BLaER1 treated with 17β-estradiol and CSF1 and Interleukin-3, amounts not matched to agents 10 nM and 100 nM (cell line): Measurements from ENCODE around the gene CCL22.
A peak's percentile ranks its signal among the peaks of the same experiment; 100 is the strongest.
"Not testable (repeated sequence)": the region's sequence is repeated elsewhere in the genome, so short reads cannot be mapped to it uniquely, and the experiment has no call there.

Source experiments
- H3K27ac ChIP-seq, 11 experiments: shearing (Covaris generic); formaldehyde crosslinking; 2 replicates each; pipeline ENCODE4 v1.8.1; 2022
- H3K27me3 ChIP-seq, 11 experiments: shearing (Covaris generic); formaldehyde crosslinking; 2 replicates each; pipeline ENCODE4 v1.8.1; 2022
- H3K36me3 ChIP-seq, 11 experiments: shearing (Covaris generic); formaldehyde crosslinking; 2 replicates each; pipeline ENCODE4 v1.8.1; 2022
- H3K4me1 ChIP-seq, 10 experiments: shearing (Covaris generic); formaldehyde crosslinking; 2 replicates each; pipeline ENCODE4 v1.8.1; 2022
- H3K4me2 ChIP-seq, 11 experiments: shearing (Covaris generic); formaldehyde crosslinking; 2 replicates each; pipeline ENCODE4 v1.8.1; 2022
- H3K4me3 ChIP-seq, 10 experiments: shearing (Covaris generic); formaldehyde crosslinking; 2 replicates each; pipeline ENCODE4 v1.8.1; 2022
- H3K9ac ChIP-seq, 11 experiments: shearing (Covaris generic); formaldehyde crosslinking; 2 replicates each; pipeline ENCODE4 v1.8.1; 2022
- H3K9me3 ChIP-seq, 11 experiments: shearing (Covaris generic); formaldehyde crosslinking; replicated peaks in 1 of 11; 2 replicates each; pipeline ENCODE4 v1.8.1; 2022
- H4K20me1 ChIP-seq, 11 experiments: shearing (Covaris generic); formaldehyde crosslinking; 2 replicates each; pipeline ENCODE4 v1.8.1; 2022
- Cebpa-rat ChIP-seq, 11 experiments: shearing (Covaris generic); IDR thresholded peaks; 2 replicates each; pipeline ENCODE4 v1.8.1; 2022

Gene CCL22

DNA sequence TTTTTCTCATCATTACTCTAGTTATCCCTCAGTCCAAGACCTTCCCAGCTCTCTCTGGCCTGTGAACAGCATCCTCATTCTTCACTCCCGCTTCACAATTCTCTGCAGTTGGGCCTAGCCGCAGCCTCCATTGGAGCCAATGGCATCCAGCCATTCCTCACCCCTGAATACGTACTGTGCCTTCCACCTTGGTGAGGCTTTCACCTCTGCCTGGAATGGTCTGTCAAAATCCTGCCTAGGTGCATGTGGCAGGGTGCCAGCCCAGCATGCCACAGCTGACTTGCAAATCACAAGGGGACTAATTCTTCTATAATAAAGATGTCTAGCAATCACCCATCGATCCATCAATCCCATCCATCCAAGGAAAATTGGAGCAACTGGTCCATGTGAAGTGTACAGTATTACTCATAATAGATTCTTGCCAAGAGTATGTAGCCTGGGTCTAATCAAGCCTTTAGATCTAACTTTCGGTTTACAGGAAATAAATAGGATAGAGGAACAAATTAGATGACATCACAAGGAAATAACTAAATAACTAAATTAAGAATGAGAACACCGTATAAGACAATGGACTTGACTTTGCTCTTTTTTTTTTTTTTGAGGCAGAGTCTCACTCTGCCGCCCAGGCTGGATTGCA lies 8.7 kb downstream of the CCL22 start:
- peaks cover 0 to 12% (median under 1%) of the 10 kb centered on the region in 10 experiments; a peak in 8 of 20 replicates for H3K4me1 ChIP-seq
- H3K36me3 ChIP-seq = no peaks in the 10 kb centered on the region
- no peak overlapping the region for H3K27ac ChIP-seq

DNA sequence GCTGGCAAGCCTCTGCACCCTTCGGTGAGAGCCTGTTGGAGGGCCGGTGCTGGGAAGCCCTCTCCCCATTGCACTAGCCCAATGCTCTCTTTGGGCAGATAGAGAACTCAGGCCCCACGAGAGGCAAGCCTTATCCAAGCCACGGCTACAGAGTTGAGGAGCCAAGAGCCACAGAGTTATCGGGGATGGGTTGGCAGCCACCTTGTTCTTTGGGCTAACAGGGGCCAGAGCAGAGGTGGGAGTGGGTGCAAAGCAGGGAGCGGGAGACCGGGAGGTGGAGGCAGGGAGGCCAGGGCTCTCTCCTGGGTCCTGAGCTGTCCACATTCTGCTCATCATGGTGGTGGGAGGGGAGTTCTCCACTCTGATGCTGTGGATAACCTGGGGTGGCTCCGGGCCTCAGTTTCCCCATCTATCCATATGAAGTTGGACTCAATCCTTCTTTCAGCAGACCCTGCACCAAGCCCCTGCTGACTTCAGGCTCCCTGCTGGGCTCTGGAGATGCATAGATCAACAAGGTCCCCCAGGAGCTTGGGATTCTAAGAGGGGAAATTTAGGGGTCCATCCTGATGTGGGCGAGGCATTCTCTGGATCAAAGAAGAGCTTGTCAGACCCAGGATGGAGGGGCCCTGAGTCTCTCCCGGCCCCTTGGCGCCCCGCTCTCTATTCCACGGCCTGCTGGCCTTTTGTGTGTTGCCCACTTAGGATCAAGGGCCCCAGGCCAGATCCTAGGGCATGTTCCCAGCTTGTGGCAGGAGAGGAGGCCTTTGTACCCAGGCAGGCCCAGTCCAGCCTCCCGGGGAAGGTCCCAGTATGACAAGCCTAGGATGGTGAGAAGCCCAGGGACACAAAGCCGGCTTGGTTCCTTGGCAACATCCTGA lies 13.2 kb downstream of the CCL22 start:
- H3K4me3 ChIP-seq = no peak overlapping the region
- no peaks in the 10 kb centered on the region for H3K36me3 ChIP-seq
- TF ChIP-seq Cebpa-rat (IDR thresholded peaks at IDR 0.05) = no peak
- H3K9ac ChIP-seq = no peak overlapping the region
- H3K4me2 ChIP-seq = no peak overlapping the region
- H3K9me3 ChIP-seq = no peaks in the 10 kb centered on the region
- H3K27ac ChIP-seq = no peak overlapping the region
- H3K4me1 ChIP-seq = peaks cover 0 to 10% (median 4%) of the 10 kb centered on the region in 10 experiments; a peak in 10 of 20 replicates
- no peaks in the 10 kb centered on the region; a peak in 1 of 22 replicates for H4K20me1 ChIP-seq
- H3K27me3 ChIP-seq = no peaks in the 10 kb centered on the region

More for the DNA sequence above, 8.7 kb downstream of the CCL22 start:
- no peak overlapping the region for H3K4me2 ChIP-seq
- H3K27me3 ChIP-seq = no peaks in the 10 kb centered on the region
- H4K20me1 ChIP-seq = no peaks in the 10 kb centered on the region
- H3K4me3 ChIP-seq = no peak overlapping the region
- H3K9ac ChIP-seq = no peak overlapping the region
- no peaks in the 10 kb centered on the region for H3K9me3 ChIP-seq
- TF ChIP-seq Cebpa-rat (IDR thresholded peaks at IDR 0.05) = no peak

DNA sequence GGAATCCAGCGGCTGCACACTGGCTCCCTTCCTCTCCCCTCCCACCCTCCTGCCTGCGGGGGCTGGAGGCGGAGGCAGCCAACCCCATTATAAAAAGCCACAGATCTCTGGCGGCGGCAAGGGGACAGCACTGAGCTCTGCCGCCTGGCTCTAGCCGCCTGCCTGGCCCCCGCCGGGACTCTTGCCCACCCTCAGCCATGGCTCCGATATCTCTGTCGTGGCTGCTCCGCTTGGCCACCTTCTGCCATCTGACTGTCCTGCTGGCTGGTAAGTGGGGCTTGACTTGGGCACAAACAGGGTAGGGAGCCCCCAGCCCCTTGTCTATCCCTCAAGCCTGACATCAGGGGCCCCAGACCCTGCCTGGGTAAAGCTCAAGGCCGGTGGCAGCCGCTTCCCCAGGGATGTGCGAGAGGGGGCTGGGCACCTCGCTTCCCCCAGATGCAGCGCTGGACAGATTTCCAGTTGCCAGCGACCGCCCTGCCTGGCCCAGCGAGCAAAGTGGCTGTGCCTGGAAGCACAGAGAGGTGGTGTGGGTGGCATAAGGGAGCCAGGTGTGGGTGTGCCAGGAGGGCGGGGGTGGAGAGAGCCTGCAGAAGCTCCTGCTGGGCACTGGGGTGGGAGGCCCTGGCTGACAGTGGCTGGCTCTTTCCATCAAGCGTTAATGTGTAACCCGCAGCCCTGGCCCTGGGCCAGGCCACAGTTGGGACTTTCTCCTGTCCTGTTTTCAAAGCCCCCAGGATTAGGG lies 14.0 kb downstream of the CCL22 start, which contains the start of gene CX3CL1:
Gene CX3CL1, plus strand, starts transcription at position 119 of the 745 bp plus-strand sequence. Its CDS starts 79 bp downstream, at position 198.
- Histone ChIP-seq H3K27me3 (no peaks in the 10 kb centered on the region), H3K4me2 (peak within 1 kb of the TSS in 4 of 11 experiments; percentile 12 to 27 (median 16); a peak in 5 of 22 replicates), H3K9me3 (no peaks in the 10 kb centered on the region), H3K9ac (no peak within 1 kb of the TSS), H3K27ac (no peak within 1 kb of the TSS), H3K4me1 (peaks cover 2 to 15% (median 9%) of the 10 kb centered on the region in 10 experiments; a peak in 18 of 20 replicates), H4K20me1 (no peaks in the 10 kb centered on the region; a peak in 1 of 22 replicates), H3K4me3 (no peak within 1 kb of the TSS), H3K36me3 (no peaks in the 10 kb centered on the region)
- no peak for TF ChIP-seq Cebpa-rat (IDR thresholded peaks at IDR 0.05)

DNA sequence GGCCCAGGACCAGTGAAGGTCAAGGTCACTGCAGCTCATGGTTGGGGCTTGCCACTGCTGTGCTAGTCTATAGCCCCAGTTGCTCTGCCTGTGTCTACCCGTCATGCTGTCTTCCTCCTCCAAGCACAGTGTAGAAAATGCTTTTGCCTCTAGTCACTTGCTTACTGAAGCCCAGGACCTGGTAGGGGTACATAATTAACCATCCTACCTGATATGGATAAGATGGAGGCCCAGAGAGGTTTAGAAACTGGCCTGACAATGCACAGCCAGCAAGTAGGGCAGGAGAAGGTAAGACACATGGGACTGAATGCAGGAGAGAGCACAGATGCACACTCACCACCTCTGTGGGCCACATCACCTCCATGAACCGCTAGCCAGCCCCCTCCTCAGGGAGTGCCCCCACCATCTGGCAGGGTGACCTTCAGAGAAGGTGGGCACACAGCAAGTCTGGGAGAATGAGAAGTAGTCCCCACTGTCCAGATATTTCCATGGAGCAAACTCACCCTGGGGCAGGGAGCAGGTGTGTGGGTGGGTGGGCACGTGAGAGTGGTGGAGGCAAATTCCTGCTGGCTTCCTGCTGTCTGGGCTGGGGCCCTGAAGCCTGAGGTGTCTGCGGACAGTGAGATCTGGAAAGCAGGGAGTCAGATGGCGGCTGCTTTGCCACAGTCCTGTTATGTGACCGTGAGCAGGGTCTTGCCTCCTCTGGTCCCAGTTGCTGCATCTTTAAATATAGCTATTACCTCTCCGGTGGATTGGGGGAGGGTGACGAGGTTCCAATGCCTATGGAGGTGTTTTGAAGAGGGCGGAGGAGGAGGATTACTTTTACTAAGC lies 14.7 kb downstream of the CCL22 start:
- Histone ChIP-seq H3K4me1 (peaks cover 10 to 23% (median 16%) of the 10 kb centered on the region in 10 experiments), H3K9ac (no peak overlapping the region), H3K4me2 (peak overlapping the region in 2 of 11 experiments; percentile 18 to 27; a peak in 2 of 22 replicates), H3K9me3 (no peaks in the 10 kb centered on the region), H3K27ac (no peak overlapping the region), H4K20me1 (no peaks in the 10 kb centered on the region; a peak in 1 of 22 replicates), H3K27me3 (no peaks in the 10 kb centered on the region), H3K4me3 (no peak overlapping the region), H3K36me3 (no peaks in the 10 kb centered on the region)
- no peak for TF ChIP-seq Cebpa-rat (IDR thresholded peaks at IDR 0.05)

GRCh38 chr16:57374067-57374534 lies 15.5 kb downstream of the CCL22 start:
- Histone ChIP-seq H3K4me3 (no peak overlapping the region), H3K9ac (no peak overlapping the region), H3K36me3 (no peaks in the 10 kb centered on the region), H3K9me3 (no peaks in the 10 kb centered on the region), H3K4me1 (peaks cover 10 to 26% (median 19%) of the 10 kb centered on the region in 10 experiments), H4K20me1 (no peaks in the 10 kb centered on the region; a peak in 1 of 22 replicates), H3K4me2 (no peak overlapping the region), H3K27me3 (no peaks in the 10 kb centered on the region), H3K27ac (no peak overlapping the region)
- no peak for TF ChIP-seq Cebpa-rat (IDR thresholded peaks at IDR 0.05)

DNA sequence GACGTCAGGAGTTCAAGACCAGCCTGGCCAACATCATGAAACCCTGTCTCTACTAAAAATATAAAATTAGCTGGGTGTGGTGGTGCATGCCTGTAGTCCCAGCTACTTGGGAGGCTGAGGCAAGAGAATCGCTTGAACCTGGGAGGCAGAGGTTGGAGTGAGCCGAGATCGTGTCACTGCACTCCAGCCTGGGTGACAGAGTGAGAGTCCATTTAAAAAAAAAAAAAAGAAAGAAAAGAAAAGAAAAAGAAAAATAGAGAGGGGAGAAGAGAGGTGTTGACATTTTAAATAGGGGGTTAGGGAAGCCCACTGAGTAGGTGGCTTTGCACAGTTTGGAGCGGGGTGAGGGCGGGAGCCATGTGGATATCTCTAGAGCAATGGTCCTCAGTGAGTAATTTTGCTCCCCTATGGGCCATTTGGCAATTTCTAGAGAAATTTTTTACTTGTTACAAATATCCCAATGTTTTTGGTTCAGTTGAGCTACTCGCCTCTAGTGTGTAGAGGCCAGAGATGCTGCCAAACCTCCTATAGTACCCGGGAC lies 16.4 kb downstream of the CCL22 start:
- peaks cover 10 to 26% (median 19%) of the 10 kb centered on the region in 10 experiments for H3K4me1 ChIP-seq
- H3K4me3 ChIP-seq, H3K9ac ChIP-seq, H3K9me3 ChIP-seq, H4K20me1 ChIP-seq, H3K4me2 ChIP-seq, H3K27ac ChIP-seq, H3K36me3 ChIP-seq, H3K27me3 ChIP-seq: not testable (repeated sequence)

DNA sequence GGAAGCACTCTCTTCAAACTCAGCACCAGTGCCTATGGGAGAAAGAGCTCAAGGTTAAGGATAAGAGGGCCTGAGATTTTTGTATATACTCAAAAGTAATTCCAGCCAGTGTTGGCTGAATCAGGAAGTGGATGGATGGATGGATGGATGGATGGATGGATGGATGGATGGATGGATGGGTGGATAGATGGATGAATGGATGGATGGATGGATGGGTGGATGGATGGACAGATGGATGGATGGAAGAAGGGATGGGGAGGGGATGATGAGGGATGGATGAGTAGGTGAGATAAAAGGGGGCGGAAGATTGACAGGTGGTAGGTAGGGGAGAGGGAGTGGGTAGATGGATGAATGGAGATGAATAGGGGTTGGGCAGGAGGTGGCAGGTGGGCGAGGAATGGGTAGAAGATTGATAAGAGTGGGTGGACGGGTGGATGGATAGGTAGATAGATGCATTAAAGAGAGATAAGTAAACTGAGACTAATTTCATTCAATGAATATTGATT lies 17.8 kb downstream of the CCL22 start:
- no peak overlapping the region for H3K4me2 ChIP-seq
- no peaks in the 10 kb centered on the region for H3K9me3 ChIP-seq
- peaks cover 21 to 33% (median 26%) of the 10 kb centered on the region in 10 experiments for H3K4me1 ChIP-seq
- H3K27me3 ChIP-seq = peaks cover 0 to 2% (median 0%) of the 10 kb centered on the region in 11 experiments; a peak in 2 of 22 replicates
- no peak for TF ChIP-seq Cebpa-rat (IDR thresholded peaks at IDR 0.05)
- H3K9ac ChIP-seq = no peak overlapping the region
- H3K27ac ChIP-seq = no peak overlapping the region
- H4K20me1 ChIP-seq = no peaks in the 10 kb centered on the region; a peak in 1 of 22 replicates
- no peak overlapping the region for H3K4me3 ChIP-seq
- H3K36me3 ChIP-seq = no peaks in the 10 kb centered on the region
